Measurements from ENCODE around the gene NUP93. TPM values are rescaled to one million over a fixed set of nuclear protein-coding genes. Genes with fewer than 3 reads are reported as not detected.

The NUP93 gene
- 56.0 TPM for polyA plus RNA-seq (2013)

GRCh38 chr16:56729735-56730662 lies at the start of gene NUP93:
Gene NUP93 (plus strand): TSS chr16:56730129. CDS start chr16:56748248, 18,119 bp downstream.
- Histone ChIP-seq H3K27ac (ENCODE audit: insufficient read depth in 1 of 2, low read depth in 1 of 2, low read length in 2 of 2, poor library complexity in 1 of 2, severe bottlenecking in 2 of 2) (peak within 1 kb of the TSS; percentile 78 to 91), H3K36me3 (ENCODE audit: control insufficient read depth in 4 of 4, insufficient read depth in 4 of 4, low read length in 3 of 4) (no peaks in the 10 kb centered on the region), H3K4me3 (ENCODE audit: control insufficient read depth in 1 of 7, extremely low read depth in 1 of 7, insufficient read depth in 4 of 7, low read depth in 2 of 7, low read length in 6 of 7) (peak within 1 kb of the TSS; percentile 59 to 91 (median 82)), H3K27me3 (replicated peaks in 2 of 5; ENCODE audit: control insufficient read depth in 4 of 5, insufficient read depth in 5 of 5, low read length in 4 of 5) (no peaks in the 10 kb centered on the region), H3K4me1 (ENCODE audit: control extremely low read depth in 1 of 4, control insufficient read depth in 4 of 4, insufficient read depth in 4 of 4, low read length in 3 of 4) (peaks cover 10 to 30% (median 25%) of the 10 kb centered on the region in 4 experiments), H3K9me3 (ENCODE audit: control extremely low read depth in 1 of 5, control insufficient read depth in 4 of 5, insufficient read depth in 2 of 5, low read depth in 1 of 5, low read length in 4 of 5) (no peaks in the 10 kb centered on the region)
- CTCF ChIA-PET: interaction anchor here (1.0 kb wide), 1 partner anchor 11 kb away, joined by 3 read pairs; no protein-coding TSS in a partner anchor
- 0% methylated on average over 52 of the region's 70 CpGs for WGBS (ENCODE audit: insufficient coverage)
- POLR2A ChIA-PET: no interaction called here
- peak; percentile 90 to 94 (median 92) for DNase-seq

- Histone ChIP-seq H3K27me3 (replicated peaks in 2 of 5; ENCODE audit: control insufficient read depth in 4 of 5, insufficient read depth in 5 of 5, low read length in 4 of 5) (peaks cover 0 to 29% (median 25%) of the 10 kb centered on the region in 5 experiments), H3K4me3 (ENCODE audit: control insufficient read depth in 1 of 7, extremely low read depth in 1 of 7, insufficient read depth in 4 of 7, low read depth in 2 of 7, low read length in 6 of 7) (peak within 1 kb of the TSS; percentile 36 to 74 (median 68)), H3K36me3 (ENCODE audit: control insufficient read depth in 4 of 4, insufficient read depth in 4 of 4, low read length in 3 of 4) (no peaks in the 10 kb centered on the region), H3K9me3 (ENCODE audit: control extremely low read depth in 1 of 5, control insufficient read depth in 4 of 5, insufficient read depth in 2 of 5, low read depth in 1 of 5, low read length in 4 of 5) (peaks cover 0 to 10% (median 5%) of the 10 kb centered on the region in 5 experiments), H3K4me1 (ENCODE audit: control extremely low read depth in 1 of 4, control insufficient read depth in 4 of 4, insufficient read depth in 4 of 4, low read length in 3 of 4) (peaks cover 0 to 16% (median 13%) of the 10 kb centered on the region in 4 experiments), H3K27ac (ENCODE audit: insufficient read depth in 1 of 2, low read depth in 1 of 2, low read length in 2 of 2, poor library complexity in 1 of 2, severe bottlenecking in 2 of 2) (peak within 1 kb of the TSS in 1 of 2 experiments; percentile 43)
- WGBS (ENCODE audit: insufficient coverage): 0% methylated on average over 46 of the region's 49 CpGs
- POLR2A ChIA-PET: interaction anchor here (0.6 kb wide), 1 partner anchor 13 kb away, joined by 3 read pairs; no protein-coding TSS in a partner anchor
- peak; percentile 77 to 89 (median 81) for DNase-seq
- CTCF ChIA-PET: interaction anchor here (1.5 to 1.8 kb wide), 3 partner anchors 11 to 20 kb away, joined by 4 to 6 read pairs (median 5); partner anchors contain the start of gene MT1G
Measured at GRCh38 chr16:56681939-56682702, 47.8 kb upstream of the NUP93 start, which contains the start of gene MT1X. Gene MT1X (plus strand): TSS chr16:56682470. CDS start chr16:56682541, 71 bp downstream.

- no peak for DNase-seq
- peaks cover 0 to 26% (median 18%) of the 10 kb centered on the region in 5 experiments for H3K27me3 ChIP-seq (replicated peaks in 2 of 5; ENCODE audit: control insufficient read depth in 4 of 5, insufficient read depth in 5 of 5, low read length in 4 of 5)
- peak overlapping the region in 1 of 2 experiments; percentile 43 for H3K27ac ChIP-seq (ENCODE audit: insufficient read depth in 1 of 2, low read depth in 1 of 2, low read length in 2 of 2, poor library complexity in 1 of 2, severe bottlenecking in 2 of 2)
- H3K9me3 ChIP-seq (ENCODE audit: control extremely low read depth in 1 of 5, control insufficient read depth in 4 of 5, insufficient read depth in 2 of 5, low read depth in 1 of 5, low read length in 4 of 5): peaks cover 0 to 11% (median 5%) of the 10 kb centered on the region in 5 experiments
- no peaks in the 10 kb centered on the region for H3K36me3 ChIP-seq (ENCODE audit: control insufficient read depth in 4 of 4, insufficient read depth in 4 of 4, low read length in 3 of 4)
- H3K4me3 ChIP-seq (ENCODE audit: control insufficient read depth in 1 of 7, extremely low read depth in 1 of 7, insufficient read depth in 4 of 7, low read depth in 2 of 7, low read length in 6 of 7): peak overlapping the region; percentile 36 to 74 (median 68)
- WGBS (ENCODE audit: insufficient coverage): 44% methylated on average over 7 of the region's 8 CpGs
- peaks cover 0 to 16% (median 13%) of the 10 kb centered on the region in 4 experiments for H3K4me1 ChIP-seq (ENCODE audit: control extremely low read depth in 1 of 4, control insufficient read depth in 4 of 4, insufficient read depth in 4 of 4, low read length in 3 of 4)
- ChIA-PET CTCF (interaction anchor here (1.5 to 1.8 kb wide), 4 partner anchors 9 to 19 kb away, joined by 4 to 6 read pairs (median 5); partner anchors contain the start of gene MT1G), POLR2A (interaction anchor here (0.6 kb wide), 1 partner anchor 12 kb away, joined by 3 read pairs; no protein-coding TSS in a partner anchor)
Measured at GRCh38 chr16:56682703-56683397, 47.1 kb upstream of the NUP93 start.

GRCh38 chr16:56683424-56684172 lies 46.3 kb upstream of the NUP93 start:
- Histone ChIP-seq H3K27me3 (replicated peaks in 2 of 5; ENCODE audit: control insufficient read depth in 4 of 5, insufficient read depth in 5 of 5, low read length in 4 of 5) (peaks cover 0 to 26% (median 16%) of the 10 kb centered on the region in 5 experiments), H3K36me3 (ENCODE audit: control insufficient read depth in 4 of 4, insufficient read depth in 4 of 4, low read length in 3 of 4) (no peaks in the 10 kb centered on the region), H3K4me3 (ENCODE audit: control insufficient read depth in 1 of 7, extremely low read depth in 1 of 7, insufficient read depth in 4 of 7, low read depth in 2 of 7, low read length in 6 of 7) (no peak overlapping the region), H3K9me3 (ENCODE audit: control extremely low read depth in 1 of 5, control insufficient read depth in 4 of 5, insufficient read depth in 2 of 5, low read depth in 1 of 5, low read length in 4 of 5) (peaks cover 0 to 11% (median 5%) of the 10 kb centered on the region in 5 experiments), H3K4me1 (ENCODE audit: control extremely low read depth in 1 of 4, control insufficient read depth in 4 of 4, insufficient read depth in 4 of 4, low read length in 3 of 4) (peaks cover 0 to 16% (median 13%) of the 10 kb centered on the region in 4 experiments), H3K27ac (ENCODE audit: insufficient read depth in 1 of 2, low read depth in 1 of 2, low read length in 2 of 2, poor library complexity in 1 of 2, severe bottlenecking in 2 of 2) (no peak overlapping the region)
- whole genome bisulfite sequencing (ENCODE audit: insufficient coverage): 96% methylated on average over 3 of the region's 5 CpGs
- POLR2A ChIA-PET: no interaction called here
- DNase-seq: no peak
- CTCF ChIA-PET: interaction anchor here (0.6 to 1.8 kb wide), 7 partner anchors 10 to 18 kb away, joined by 3 to 6 read pairs (median 4); partner anchors contain the start of gene MT1G

- Histone ChIP-seq H3K4me1 (ENCODE audit: control extremely low read depth in 1 of 4, control insufficient read depth in 4 of 4, insufficient read depth in 4 of 4, low read length in 3 of 4) (peaks cover 0 to 16% (median 13%) of the 10 kb centered on the region in 4 experiments), H3K36me3 (ENCODE audit: control insufficient read depth in 4 of 4, insufficient read depth in 4 of 4, low read length in 3 of 4) (no peaks in the 10 kb centered on the region), H3K4me3 (ENCODE audit: control insufficient read depth in 1 of 7, extremely low read depth in 1 of 7, insufficient read depth in 4 of 7, low read depth in 2 of 7, low read length in 6 of 7) (no peak overlapping the region), H3K27me3 (replicated peaks in 2 of 5; ENCODE audit: control insufficient read depth in 4 of 5, insufficient read depth in 5 of 5, low read length in 4 of 5) (peaks cover 0 to 26% (median 18%) of the 10 kb centered on the region in 5 experiments), H3K9me3 (ENCODE audit: control extremely low read depth in 1 of 5, control insufficient read depth in 4 of 5, insufficient read depth in 2 of 5, low read depth in 1 of 5, low read length in 4 of 5) (peaks cover 0 to 11% (median 5%) of the 10 kb centered on the region in 5 experiments), H3K27ac (ENCODE audit: insufficient read depth in 1 of 2, low read depth in 1 of 2, low read length in 2 of 2, poor library complexity in 1 of 2, severe bottlenecking in 2 of 2) (no peak overlapping the region)
- WGBS (ENCODE audit: insufficient coverage): 71% methylated on average over 2 of the region's 4 CpGs
- no peak for DNase-seq
- CTCF ChIA-PET: interaction anchor here (0.6 to 1.6 kb wide), 5 partner anchors 11 to 18 kb away, joined by 3 to 5 read pairs (median 3); no protein-coding TSS in a partner anchor
- POLR2A ChIA-PET: no interaction called here
Measured at GRCh38 chr16:56684256-56684925, 45.5 kb upstream of the NUP93 start.

All from common myeloid progenitor, CD34-positive (primary cell).